ENCODE measurements around the gene SLAMF6. TPM values are rescaled to one million over a fixed set of nuclear protein-coding genes. Genes with fewer than 3 reads are reported as not detected.
"Not testable (repeated sequence)": the region's sequence is repeated elsewhere in the genome, so short reads cannot be mapped to it uniquely, and the experiment has no call there.

Gene SLAMF6
- total and polyA plus RNA-seq, 10 of the 15 experiments (the other 5 are each of a cell fraction or from before 2014, with no cell fraction given), result 20.5 to 89.6 (median 36.5) TPM

- TF ChIP-seq ZZZ3 (IDR thresholded peaks at IDR 0.05; ENCODE audit: control insufficient read depth, insufficient read length, low read depth), result no peak
- TF ChIP-seq FOS (IDR thresholded peaks at IDR 0.05; ENCODE audit: borderline replicate concordance, extremely low read depth, insufficient read length), result no peak
- TF ChIP-seq NFYA (IDR thresholded peaks at IDR 0.05; ENCODE audit: borderline replicate concordance, low read depth, low read length), result no peak
- no peak for TF ChIP-seq TCF7 (IDR thresholded peaks at IDR 0.05; ENCODE audit: borderline replicate concordance)
- no peak for TF ChIP-seq ZNF622 (IDR thresholded peaks at IDR 0.05)
Measured at GRCh38 chr1:160565564-160565963, 42.5 kb upstream of the SLAMF6 start (continued).

GRCh38 chr1:160563230-160563629 is 40.2 kb upstream of the SLAMF6 start:
- BruUV-seq (replicated peaks); H4K20me1 ChIP-seq (ENCODE audit: control insufficient read depth, insufficient read depth); H3K9ac ChIP-seq (ENCODE audit: control insufficient read depth, insufficient read depth, low read length); H3K27ac ChIP-seq (ENCODE audit: control insufficient read depth, insufficient read depth); H2AFZ ChIP-seq (ENCODE audit: control insufficient read depth, low read depth, low read length); in situ Hi-C loops (cut with MboI); ATAC-seq; DNase-seq (ENCODE audit: low read depth, low spot score); H3K4me2 ChIP-seq (ENCODE audit: control insufficient read depth, insufficient read depth); FAIRE-seq; intact Hi-C loops (cut with micrococcal nuclease; ENCODE audit: unreplicated experiment); H3K36me3 ChIP-seq (ENCODE audit: control insufficient read depth in 2 of 2, insufficient read depth in 2 of 2, low read length in 1 of 2); H3K4me3 ChIP-seq; H3K79me2 ChIP-seq (ENCODE audit: control insufficient read depth, insufficient read depth, low read length); H3K9me3 ChIP-seq (replicated peaks; ENCODE audit: control insufficient read depth, insufficient read depth, low read length); H3K27me3 ChIP-seq (replicated peaks in 1 of 2; ENCODE audit: control insufficient read depth in 2 of 2, insufficient read depth in 2 of 2, low read length in 1 of 2): not testable (repeated sequence)
- SMC1A ChIA-PET (ENCODE audit: uncharacterized antibody, unreplicated experiment), result interaction anchor here (2.5 to 30.0 kb wide), 3 partner anchors 13 to 35 kb away, joined by 6 to 735 read pairs (median 133); partner anchors contain the start of gene CD84
- CTCF ChIA-PET, result interaction anchor here (2.6 to 3.7 kb wide), 2 partner anchors 10 to 14 kb away, joined by 9 to 17 read pairs; no protein-coding TSS in a partner anchor
- POLR2A ChIA-PET, result interaction anchor here (6.8 kb wide), 1 partner anchor 9 kb away, joined by 43 read pairs; no protein-coding TSS in a partner anchor
- H3K4me1 ChIP-seq (ENCODE audit: control insufficient read depth, insufficient read depth, low read length), result peaks cover 14% of the 10 kb centered on the region
- 87% methylated on average over 1 of the region's 1 CpG for WGBS (ENCODE audit: insufficient coverage, insufficient replicate concordance, low lambda C conversion rate, missing lambda C conversion rate)
- RAD21 ChIA-PET (ENCODE audit: unreplicated experiment), result interaction anchor here (2.7 to 4.3 kb wide), 4 partner anchors 11 to 42 kb away, joined by 8 to 30 read pairs (median 11); no protein-coding TSS in a partner anchor
